ENCODE data around the gene CCL4L2. TPM values are rescaled to one million over a fixed set of nuclear protein-coding genes. Genes with fewer than 3 reads are reported as not detected.
"Not testable (repeated sequence)": the region's sequence is repeated elsewhere in the genome, so short reads cannot be mapped to it uniquely, and the experiment has no call there.

CCL4L2 gene
- total RNA-seq, 2 donors from 2014 or later: 0.42 to 0.96 TPM

- Histone ChIP-seq H3K9me3 (no peaks in the 10 kb centered on the region), H3K27ac (peak overlapping the region; percentile 61), H3K9ac (ENCODE audit: low read depth in 2 of 2, low read length in 2 of 2) (no peak overlapping the region), H3K36me3 (no peaks in the 10 kb centered on the region), H3K4me1 (peaks cover 6% of the 10 kb centered on the region), H3K4me3 (peak overlapping the region; percentile 74), H3K27me3 (no peaks in the 10 kb centered on the region)
- no peak for TF ChIP-seq CTCF (IDR thresholded peaks at IDR 0.05)
- intact Hi-C loops (cut with DNase I): loop anchor here (5.0 kb wide), 1 partner anchor 72 kb away; no protein-coding TSS in a partner anchor
- DNase-seq: no peak
Measured at GRCh38 chr17:36184023-36184765, 26.7 kb upstream of the CCL4L2 start.

- intact Hi-C loops (cut with DNase I): no loop called here
- no peak for TF ChIP-seq CTCF (IDR thresholded peaks at IDR 0.05)
- Histone ChIP-seq H3K4me1 (peaks cover 6% of the 10 kb centered on the region), H3K27ac (peak overlapping the region; percentile 61), H3K9ac (ENCODE audit: low read depth in 2 of 2, low read length in 2 of 2) (no peak overlapping the region), H3K4me3 (no peak overlapping the region), H3K27me3 (no peaks in the 10 kb centered on the region), H3K9me3 (no peaks in the 10 kb centered on the region), H3K36me3 (no peaks in the 10 kb centered on the region)
- no peak for DNase-seq
Measured at GRCh38 chr17:36185416-36185815, 25.4 kb upstream of the CCL4L2 start.

- H3K27ac ChIP-seq; intact Hi-C loops (cut with DNase I): not testable (repeated sequence)
Measured at GRCh38 chr17:36186810-36187763, 23.8 kb upstream of the CCL4L2 start.

GRCh38 chr17:36187943-36188665 lies 22.8 kb upstream of the CCL4L2 start:
- intact Hi-C loops (cut with DNase I); H3K27ac ChIP-seq; H3K27me3 ChIP-seq; H3K36me3 ChIP-seq; DNase-seq; H3K4me3 ChIP-seq; H3K9ac ChIP-seq (ENCODE audit: low read depth in 2 of 2, low read length in 2 of 2); H3K9me3 ChIP-seq; H3K4me1 ChIP-seq: not testable (repeated sequence)

More at GRCh38 chr17:36186810-36187763, 23.8 kb upstream of the CCL4L2 start:
- not testable (repeated sequence) for H3K27me3 ChIP-seq; DNase-seq; H3K4me1 ChIP-seq; H3K9me3 ChIP-seq; H3K4me3 ChIP-seq; H3K9ac ChIP-seq (ENCODE audit: low read depth in 2 of 2, low read length in 2 of 2); H3K36me3 ChIP-seq

- H3K9ac ChIP-seq (ENCODE audit: low read depth in 2 of 2, low read length in 2 of 2): no peak overlapping the region
- H3K4me1 ChIP-seq: peaks cover 6% of the 10 kb centered on the region
- no peak overlapping the region for H3K27ac ChIP-seq
- no peak for DNase-seq
- H3K36me3 ChIP-seq: no peaks in the 10 kb centered on the region
- no peak overlapping the region for H3K4me3 ChIP-seq
- intact Hi-C loops (cut with DNase I): no loop called here
- H3K27me3 ChIP-seq: no peaks in the 10 kb centered on the region
- no peaks in the 10 kb centered on the region for H3K9me3 ChIP-seq
- TF ChIP-seq CTCF (IDR thresholded peaks at IDR 0.05): no peak
Measured at GRCh38 chr17:36188891-36189306, 22.0 kb upstream of the CCL4L2 start.

- intact Hi-C loops (cut with DNase I); H3K27ac ChIP-seq; H3K9me3 ChIP-seq; H3K4me3 ChIP-seq; H3K9ac ChIP-seq (ENCODE audit: low read depth in 2 of 2, low read length in 2 of 2); DNase-seq; H3K36me3 ChIP-seq; H3K27me3 ChIP-seq; H3K4me1 ChIP-seq: not testable (repeated sequence)
Measured at GRCh38 chr17:36189993-36190392, 20.9 kb upstream of the CCL4L2 start.

- H3K27me3 ChIP-seq; H3K36me3 ChIP-seq; H3K27ac ChIP-seq; H3K9me3 ChIP-seq; intact Hi-C loops (cut with DNase I); H3K4me1 ChIP-seq; H3K9ac ChIP-seq (ENCODE audit: low read depth in 2 of 2, low read length in 2 of 2); H3K4me3 ChIP-seq; DNase-seq: not testable (repeated sequence)
Measured at GRCh38 chr17:36190549-36191330, 20.1 kb upstream of the CCL4L2 start.
